SK-N-SH treated with all-trans-retinoic acid at 6 μM for 48 hours (cell line): ENCODE results near the gene KCNMB2.

Experiments
- ATAC-seq: fragments of 200-7000 bp; cut with Tn5 transposase; 3 replicates; pipeline ENCODE4 v1.9.1; 2020; ENCODE audit warnings: mild to moderate bottlenecking, moderate library complexity
- ARNTL ChIP-seq: fragments of 450-650 bp; formaldehyde crosslinking; IDR thresholded peaks from 2 replicates; pipeline ENCODE4 v1.5.0; 2020; ENCODE audit warnings: low read depth, mild to moderate bottlenecking, moderate library complexity, borderline replicate concordance
- BACH2 ChIP-seq: fragments of 250-450 bp; sonication (Bioruptor Pico); IDR thresholded peaks from 2 replicates; pipeline ENCODE4 v1.9.0; 2021; ENCODE audit warnings: mild to moderate bottlenecking, borderline replicate concordance
- CSDC2 ChIP-seq: fragments of 250-450 bp; sonication (Bioruptor Pico); IDR thresholded peaks from 2 replicates; pipeline ENCODE4 v1.5.0; 2020; ENCODE audit warnings: mild to moderate bottlenecking, moderate library complexity
- CSRNP3 ChIP-seq: fragments of 250-450 bp; sonication (Bioruptor Pico); IDR thresholded peaks from 2 replicates; pipeline ENCODE4 v1.5.1; 2021; ENCODE audit warnings: mild to moderate bottlenecking, moderate library complexity
- GLIS3 ChIP-seq: fragments of 250-450 bp; sonication (Bioruptor Pico); IDR thresholded peaks from 2 replicates; pipeline ENCODE4 v1.5.0; 2020; ENCODE audit warnings: mild to moderate bottlenecking, moderate library complexity
- ISL1 ChIP-seq: fragments of 250-450 bp; sonication (Bioruptor Pico); IDR thresholded peaks from 2 replicates; pipeline ENCODE4 v2.1.2; 2022; ENCODE audit warnings: mild to moderate bottlenecking, moderate library complexity
- OSR1 ChIP-seq: fragments of 250-450 bp; sonication (Bioruptor Pico); IDR thresholded peaks from 2 replicates; pipeline ENCODE4 v1.8.0; 2022; ENCODE audit warnings: moderate library complexity, mild to moderate bottlenecking, inconsistent platforms
- PATZ1 ChIP-seq: fragments of 250-450 bp; sonication (Bioruptor Pico); IDR thresholded peaks from 2 replicates; pipeline ENCODE4 v1.8.0; 2020; ENCODE audit warnings: mild to moderate bottlenecking, moderate library complexity, borderline replicate concordance
- PPARA ChIP-seq: fragments of 250-450 bp; sonication (Bioruptor Pico); IDR thresholded peaks from 2 replicates; pipeline ENCODE4 v1.5.0; 2020; ENCODE audit warnings: mild to moderate bottlenecking, borderline replicate concordance
- RARB ChIP-seq: fragments of 250-450 bp; sonication (Bioruptor Pico); IDR thresholded peaks from 2 replicates; pipeline ENCODE4 v1.8.0; 2021; ENCODE audit warnings: mild to moderate bottlenecking, moderate library complexity
- SNAI2 ChIP-seq: fragments of 250-450 bp; sonication (Bioruptor Pico); IDR thresholded peaks from 2 replicates; pipeline ENCODE4 v1.5.0; 2020; ENCODE audit warnings: mild to moderate bottlenecking, moderate library complexity
- TOX ChIP-seq: fragments of 250-450 bp; sonication (Bioruptor Pico); IDR thresholded peaks from 2 replicates; pipeline ENCODE4 v1.8.0; 2021; ENCODE audit warnings: mild to moderate bottlenecking, moderate library complexity, borderline replicate concordance
- TSHZ2 ChIP-seq: fragments of 250-450 bp; sonication (Bioruptor Pico); IDR thresholded peaks from 2 replicates; pipeline ENCODE4 v1.5.0; 2020; ENCODE audit warnings: mild to moderate bottlenecking, moderate library complexity
- ZC3H10 ChIP-seq: fragments of 250-450 bp; sonication (Bioruptor Pico); IDR thresholded peaks from 2 replicates; pipeline ENCODE4 v1.5.1; 2021; ENCODE audit warnings: mild to moderate bottlenecking, moderate library complexity
- ZFP3 ChIP-seq: fragments of 250-450 bp; sonication (Bioruptor Pico); IDR thresholded peaks from 2 replicates; pipeline ENCODE4 v1.5.0; 2020; ENCODE audit warnings: mild to moderate bottlenecking, moderate library complexity
- ZFP30 ChIP-seq: fragments of 450-650 bp; formaldehyde crosslinking; IDR thresholded peaks from 2 replicates; pipeline ENCODE4 v1.5.0; 2022; ENCODE audit warnings: mild to moderate bottlenecking, moderate library complexity
- ZNF565 ChIP-seq: fragments of 450-650 bp; formaldehyde crosslinking; conservative IDR thresholded peaks from 2 replicates; pipeline ENCODE4 v1.5.0; 2020; ENCODE audit warnings: low read depth, mild to moderate bottlenecking, moderate library complexity
- ZNF8 ChIP-seq: fragments of 450-650 bp; formaldehyde crosslinking; IDR thresholded peaks from 2 replicates; pipeline ENCODE4 v1.5.0; 2020; ENCODE audit warnings: mild to moderate bottlenecking, moderate library complexity

KCNMB2 gene

GRCh38 chr3:178527981-178528380 is 8.3 kb upstream of the KCNMB2 start:
- TF ChIP-seq PATZ1 (CRISPR knock-in tag) (no peak), ISL1 (no peak), GLIS3 (CRISPR knock-in tag) (no peak), ZFP30 (CRISPR knock-in tag) (no peak), RARB (CRISPR knock-in tag) (no peak), PPARA (CRISPR knock-in tag) (no peak), ZNF565 (CRISPR knock-in tag) (no peak), SNAI2 (CRISPR knock-in tag) (no peak), CSRNP3 (no peak), ZC3H10 (CRISPR knock-in tag) (no peak), CSDC2 (CRISPR knock-in tag) (no peak)
- ATAC-seq, result no peak

- no peak for TF ChIP-seq ISL1
- TF ChIP-seq ZNF565 (CRISPR knock-in tag), result no peak
- TF ChIP-seq OSR1 (CRISPR knock-in tag), result no peak
- TF ChIP-seq ARNTL, result no peak
- TF ChIP-seq CSDC2 (CRISPR knock-in tag), result no peak
- no peak for TF ChIP-seq PPARA (CRISPR knock-in tag)
- no peak for TF ChIP-seq ZFP3 (CRISPR knock-in tag)
- TF ChIP-seq RARB (CRISPR knock-in tag), result no peak
- TF ChIP-seq TOX, result no peak
- TF ChIP-seq BACH2 (CRISPR knock-in tag), result no peak
- TF ChIP-seq, all 23 proteins: peak for 0
- ATAC-seq, result no peak
Observed at GRCh38 chr3:178529606-178530225, 6.5 kb upstream of the KCNMB2 start.

GRCh38 chr3:178532476-178532875 is 3.8 kb upstream of the KCNMB2 start:
- ATAC-seq, result no peak
- TF ChIP-seq BACH2 (CRISPR knock-in tag) (no peak), PPARA (CRISPR knock-in tag) (no peak), PATZ1 (CRISPR knock-in tag) (no peak), ISL1 (peak; percentile 53), RARB (CRISPR knock-in tag) (no peak), TSHZ2 (CRISPR knock-in tag) (no peak), CSDC2 (CRISPR knock-in tag) (no peak)
- TF ChIP-seq, all 23 proteins: peak for 1

GRCh38 chr3:178537122-178537705 is 978 bp downstream of the KCNMB2 start:
- no peak for TF ChIP-seq ZNF8 (CRISPR knock-in tag)
- ATAC-seq, result no peak
